IMR-90 (cell line): ENCODE measurements around the gene TMEM72. TPM values are rescaled to one million over a fixed set of nuclear protein-coding genes. Genes with fewer than 3 reads are reported as not detected.

Experiments
- ATAC-seq: fragments of 200-7000 bp; cut with Tn5 transposase; 2 replicates; pipeline ENCODE4 v1.9.1; 2020; ENCODE audit warnings: low read depth, mild to moderate bottlenecking, moderate library complexity
- BruUV-seq: library from RNA; stranded (reverse); fragments of 400-500 nt; replicated peaks from 2 replicates; lab custom pipeline; 2021; lab: Mats Ljungman, UMichigan
- CTCF ChIA-PET: fragments of 300-600 bp; formaldehyde crosslinking; extraction: SDS; loops from one replicate; lab custom pipeline; 2021; ENCODE audit warnings: antibody characterized with exemption; lab: Yijun Ruan, JAX
- POLR2A ChIA-PET: fragments of 300-600 bp; sonication (Branson Sonifier 250); formaldehyde crosslinking; loops from one replicate; lab custom pipeline; 2022; ENCODE audit warnings: antibody characterized with exemption; ENCODE audit not compliant: unreplicated experiment; lab: Charles Lee
- DNase-seq: peaks from one replicate; pipeline ENCODE4 v3.0.0; 2013
- H2AFZ ChIP-seq: replicated peaks from 2 replicates; pipeline ENCODE3; 2013; ENCODE audit warnings: low read length, mild to moderate bottlenecking; ENCODE audit not compliant: poor library complexity
- H2AK5ac ChIP-seq: 2 replicates; pipeline ENCODE4 v1.6.1; 2013; ENCODE audit warnings: low read depth, low read length, inconsistent platforms
- H2AK9ac ChIP-seq: replicated peaks from 2 replicates; pipeline ENCODE3; 2013; ENCODE audit warnings: mild to moderate bottlenecking, low read depth, low read length, moderate library complexity; ENCODE audit not compliant: poor library complexity
- H2BK120ac ChIP-seq: 2 replicates; pipeline ENCODE4 v1.6.1; 2013; ENCODE audit warnings: low read depth, low read length, inconsistent platforms
- H2BK15ac ChIP-seq: 3 replicates; pipeline ENCODE4 v1.6.1; 2013; ENCODE audit warnings: low read depth, low read length, inconsistent platforms
- H2BK20ac ChIP-seq: 2 replicates; pipeline ENCODE4 v1.6.1; 2013; ENCODE audit warnings: low read depth, mild to moderate bottlenecking, inconsistent platforms, low read length, moderate library complexity
- H2BK5ac ChIP-seq: 2 replicates; pipeline ENCODE4 v1.6.1; 2013; ENCODE audit warnings: mild to moderate bottlenecking, low read depth, low read length, inconsistent platforms; ENCODE audit not compliant: poor library complexity, severe bottlenecking
- H3K14ac ChIP-seq: replicated peaks from 2 replicates; pipeline ENCODE4 v1.6.1; 2013; ENCODE audit warnings: low read depth, low read length, inconsistent platforms
- H3K18ac ChIP-seq: 2 replicates; pipeline ENCODE4 v1.6.1; 2013; ENCODE audit warnings: low read depth, low read length, control low read depth
- H3K23ac ChIP-seq: 2 replicates; pipeline ENCODE4 v1.6.1; 2013; ENCODE audit warnings: low read depth, low read length, inconsistent platforms
- H3K27ac ChIP-seq: 2 replicates; pipeline ENCODE4 v1.5.1; 2013; ENCODE audit warnings: mild to moderate bottlenecking, control low read depth, low read length; ENCODE audit not compliant: insufficient read depth
- H3K27me3 ChIP-seq: 2 replicates; pipeline ENCODE4 v1.6.1; 2013; ENCODE audit warnings: low read length; ENCODE audit not compliant: control insufficient read depth, insufficient read depth
- H3K36me3 ChIP-seq: 2 replicates; pipeline ENCODE4 v1.6.1; 2013; ENCODE audit warnings: low read length, mixed read lengths; ENCODE audit not compliant: control insufficient read depth, insufficient read depth
- H3K4ac ChIP-seq: 2 replicates; pipeline ENCODE4 v1.6.1; 2013; ENCODE audit warnings: low read depth, low read length, inconsistent platforms
- H3K4me1 ChIP-seq: 2 replicates; pipeline ENCODE4 v1.6.1; 2013; ENCODE audit warnings: low read length, mixed read lengths; ENCODE audit not compliant: control insufficient read depth, insufficient read depth
- H3K4me2 ChIP-seq: 2 replicates; pipeline ENCODE4 v1.6.1; 2013; ENCODE audit warnings: low read depth, mild to moderate bottlenecking, control low read depth, low read length, moderate library complexity
- H3K4me3 ChIP-seq: 2 replicates; pipeline ENCODE4 v1.5.1; 2013; ENCODE audit warnings: low read depth, mild to moderate bottlenecking, control low read depth, low read length, moderate library complexity; ENCODE audit not compliant: insufficient read depth
- H3K56ac ChIP-seq: 2 replicates; pipeline ENCODE4 v1.6.1; 2013; ENCODE audit warnings: low read length, inconsistent platforms; ENCODE audit not compliant: insufficient read depth; ENCODE audit errors: extremely low read depth
- H3K79me1 ChIP-seq, 2 experiments: 2 replicates each; pipeline ENCODE4 v1.6.1; 2013; ENCODE audit warnings: low read length in 2 of 2, inconsistent platforms in 1 of 2, low read depth in 1 of 2
- H3K9ac ChIP-seq: 2 replicates; pipeline ENCODE4 v1.6.1; 2013; ENCODE audit warnings: low read depth, low read length, control low read depth
- H3K9me1 ChIP-seq: 2 replicates; pipeline ENCODE4 v1.6.1; 2013; ENCODE audit warnings: low read length, inconsistent platforms; ENCODE audit not compliant: insufficient read depth
- H3K9me3 ChIP-seq: 2 replicates; pipeline ENCODE4 v1.6.1; 2013; ENCODE audit warnings: low read length; ENCODE audit not compliant: control insufficient read depth, insufficient read depth
- H4K20me1 ChIP-seq: 2 replicates; pipeline ENCODE4 v1.6.1; 2013; ENCODE audit warnings: low read length, inconsistent platforms; ENCODE audit not compliant: insufficient read depth
- H4K5ac ChIP-seq: 2 replicates; pipeline ENCODE4 v1.6.1; 2013; ENCODE audit warnings: mild to moderate bottlenecking, low read depth, low read length, control low read depth
- H4K8ac ChIP-seq, 2 experiments: 2 replicates each; pipeline ENCODE4 v1.6.1; 2013; ENCODE audit warnings: low read depth in 2 of 2, low read length in 2 of 2, control low read depth in 1 of 2, inconsistent platforms in 1 of 2
- H4K91ac ChIP-seq: 2 replicates; pipeline ENCODE4 v1.6.1; 2013; ENCODE audit warnings: low read depth, low read length, inconsistent platforms; ENCODE audit not compliant: insufficient read depth
- BHLHE40 ChIP-seq: fragments of 150-350 bp; IDR thresholded peaks from 2 replicates; pipeline ENCODE4 v1.6.1; 2016; ENCODE audit warnings: mild to moderate bottlenecking, low read depth, low read length
- CEBPB ChIP-seq: IDR thresholded peaks from 2 replicates; pipeline ENCODE4 v1.6.1; 2012; ENCODE audit warnings: low read depth, low read length, improper control_type of control experiment
- CHD1 ChIP-seq: IDR thresholded peaks from 2 replicates; pipeline ENCODE4 v1.6.1; 2012; ENCODE audit warnings: low read depth, low read length, improper control_type of control experiment
- CTCF ChIP-seq: conservative IDR thresholded peaks from 2 replicates; pipeline ENCODE4 v1.5.1; 2012; ENCODE audit warnings: mild to moderate bottlenecking, low read depth, low read length, improper control_type of control experiment
- ELK1 ChIP-seq: fragments of 150-350 bp; IDR thresholded peaks from 2 replicates; pipeline ENCODE4 v1.6.1; 2016; ENCODE audit warnings: low read depth, mild to moderate bottlenecking, low read length, moderate library complexity, borderline replicate concordance
- FOS ChIP-seq: fragments of 150-350 bp; IDR thresholded peaks from 2 replicates; pipeline ENCODE4 v1.6.1; 2016; ENCODE audit warnings: low read depth, low read length
- MAFK ChIP-seq: IDR thresholded peaks from 2 replicates; pipeline ENCODE4 v1.6.1; 2012; ENCODE audit warnings: low read depth, low read length, improper control_type of control experiment
- MAZ ChIP-seq: IDR thresholded peaks from 2 replicates; pipeline ENCODE4 v1.6.1; 2012; ENCODE audit warnings: low read depth, mild to moderate bottlenecking, low read length, improper control_type of control experiment, moderate library complexity, borderline replicate concordance
- MXI1 ChIP-seq: IDR thresholded peaks from 2 replicates; pipeline ENCODE4 v1.6.1; 2012; ENCODE audit warnings: low read depth, mild to moderate bottlenecking, low read length, moderate library complexity, borderline replicate concordance
- NFE2L2 ChIP-seq: fragments of 150-350 bp; IDR thresholded peaks from 2 replicates; pipeline ENCODE4 v1.6.1; 2016; ENCODE audit warnings: low read depth, mild to moderate bottlenecking, low read length
- POLR2A ChIP-seq: IDR thresholded peaks from 2 replicates; pipeline ENCODE4 v1.6.1; 2012; ENCODE audit warnings: mild to moderate bottlenecking, low read depth, low read length
- RAD21 ChIP-seq: IDR thresholded peaks from 2 replicates; pipeline ENCODE4 v1.6.1; 2012; ENCODE audit warnings: low read length, improper control_type of control experiment
- RCOR1 ChIP-seq: IDR thresholded peaks from 2 replicates; pipeline ENCODE4 v1.6.1; 2012; ENCODE audit warnings: mild to moderate bottlenecking, low read length, improper control_type of control experiment; ENCODE audit not compliant: insufficient replicate concordance
- RFX5 ChIP-seq: IDR thresholded peaks from 2 replicates; pipeline ENCODE4 v1.8.0; 2012; ENCODE audit warnings: low read depth, mild to moderate bottlenecking, low read length, moderate library complexity
- SMC3 ChIP-seq: fragments of 150-350 bp; IDR thresholded peaks from 2 replicates; pipeline ENCODE4 v1.6.1; 2016; ENCODE audit warnings: low read depth, mild to moderate bottlenecking, antibody characterized with exemption, low read length, moderate library complexity
- USF2 ChIP-seq: fragments of 150-350 bp; IDR thresholded peaks from 2 replicates; pipeline ENCODE4 v1.6.1; 2017; ENCODE audit warnings: mild to moderate bottlenecking, antibody characterized with exemption, low read length, low read depth
- WGBS, 2 experiments: methylation state at CpG; one replicate each; pipeline versions ENCODE4 v1.1.5 to v1.1.7; 2013; ENCODE audit warnings: missing lambda C conversion rate in 2 of 2; ENCODE audit not compliant: insufficient read length in 1 of 2; ENCODE audit errors: extremely low coverage in 2 of 2; 5-methylcytosine and 5-hydroxymethylcytosine counted together
- dilution Hi-C: fragments of 300-500 bp; cut with HindIII; formaldehyde crosslinking; loops from one replicate; pipeline ENCODE4 v1.14.3; 2018; ENCODE audit warnings: low sequenced_read_pairs; ENCODE audit not compliant: unreplicated experiment
- in situ Hi-C: fragments of 300-500 bp; cut with MboI; formaldehyde crosslinking; loops from 3 replicates; pipeline ENCODE4 v1.14.3; 2019; ENCODE audit warnings: low sequenced_read_pairs, inconsistent platforms, mixed read lengths
- intact Hi-C: fragments of 100-400 bp; cut with micrococcal nuclease; formaldehyde crosslinking; loops from 2 replicates; pipeline ENCODE4 v1.10.0; 2022
- polyA plus RNA-seq, 3 experiments: library from polyadenylated mRNA; depleted of rRNA; stranded (reverse); fragments of >200 nt; gene quantifications; 2 replicates each; pipeline ENCODE4 v1.2.3, GENCODE V29; 2012; ENCODE audit warnings: low replicate concordance in 1 of 3
- total RNA-seq: library from RNA; depleted of rRNA; stranded (reverse); fragments of >200 nt; gene quantifications from 2 replicates; pipeline ENCODE4 v1.2.3, GENCODE V29; 2012

Gene TMEM72
- total and polyA plus RNA-seq, 2 of the 4 experiments (the other 2 are of a cell fraction), result not detected

- TF ChIP-seq USF2 (no peak), RCOR1 (no peak), CEBPB (no peak), ELK1 (no peak), CHD1 (no peak), POLR2A (no peak), MXI1 (no peak), MAZ (no peak), BHLHE40 (no peak), FOS (no peak), CTCF (no peak), RAD21 (no peak), NFE2L2 (no peak), MAFK (no peak), RFX5 (no peak), SMC3 (no peak)
- 50% methylated on average over 2 of the region's 7 CpGs; no CpG with 5 or more reads in 1 of the 2 experiments for WGBS, 2 experiments
- H4K8ac ChIP-seq, result no peak overlapping the region
- ATAC-seq (no peak), DNase-seq (no peak)
- H3K56ac ChIP-seq, result no peak overlapping the region
- intact Hi-C loops, result no loop called here
- POLR2A ChIA-PET, result no interaction called here
- peaks cover 4% of the 10 kb centered on the region for H3K9me3 ChIP-seq
- no peak overlapping the region for H3K14ac ChIP-seq
- no peak overlapping the region for H3K18ac ChIP-seq
- H4K20me1 ChIP-seq, result no peaks in the 10 kb centered on the region
- no peak overlapping the region for H2BK120ac ChIP-seq
- H3K23ac ChIP-seq, result no peak overlapping the region
- no peak overlapping the region for H3K27ac ChIP-seq
- no peak overlapping the region for H2AK5ac ChIP-seq
- no TSS peak for BruUV-seq
- no peak overlapping the region for H2AFZ ChIP-seq
- H3K36me3 ChIP-seq, result no peaks in the 10 kb centered on the region
- H2BK5ac ChIP-seq, result no peak overlapping the region
- H3K4me1 ChIP-seq, result no peaks in the 10 kb centered on the region
- CTCF ChIA-PET, result no interaction called here
- no peaks in the 10 kb centered on the region for H3K79me1 ChIP-seq
- no peaks in the 10 kb centered on the region for H3K9me1 ChIP-seq
- H2BK20ac ChIP-seq, result no peak overlapping the region
- in situ Hi-C loops, result no loop called here
- dilution Hi-C loops, result no loop called here
- no peak overlapping the region for H3K4ac ChIP-seq
- H3K9ac ChIP-seq, result no peak overlapping the region
- H3K4me3 ChIP-seq, result no peak overlapping the region
- H3K4me2 ChIP-seq, result no peak overlapping the region
- H4K91ac ChIP-seq, result no peak overlapping the region
- no peak overlapping the region for H2BK15ac ChIP-seq
- peaks cover 54% of the 10 kb centered on the region for H3K27me3 ChIP-seq
- no peak overlapping the region for H4K5ac ChIP-seq
- H2AK9ac ChIP-seq, result no peak overlapping the region
Observed at GRCh38 chr10:44908936-44909630, 2.1 kb upstream of the TMEM72 start.
